K562 (cell line): Measurements from ENCODE around the gene GNAZ.

Source experiments
- CBX2 ChIP-seq: fragments of 200-600 bp; sonication (generic); IDR thresholded peaks from one replicate; pipeline ENCODE4 v1.6.1; 2012; ENCODE audit warnings: mild to moderate bottlenecking, low read length, inconsistent platforms; ENCODE audit not compliant: insufficient read depth, poor library complexity, severe bottlenecking
- CBX5 ChIP-seq: IDR thresholded peaks from 2 replicates; pipeline ENCODE4 v1.6.1; 2014; ENCODE audit warnings: low read depth, borderline replicate concordance
- EZH2 ChIP-seq: IDR thresholded peaks from 2 replicates; pipeline ENCODE4 v1.6.1; 2012; ENCODE audit warnings: low read depth, mild to moderate bottlenecking, inconsistent platforms, low read length, borderline replicate concordance
- POLR2A ChIP-seq: fragments of 450-650 bp; conservative IDR thresholded peaks from 2 replicates; pipeline ENCODE4 v1.6.1; 2016
- TF ChIP-seq, protein P1 (sequence below), 3 experiments: IDR thresholded peaks in 2 of 3; conservative IDR thresholded peaks in 1 of 3; 2 replicates each; pipeline ENCODE4 v1.5.1; 2011 to 2012; ENCODE audit warnings: low read length in 3 of 3, mild to moderate bottlenecking in 3 of 3, control low read depth in 2 of 3, improper control_type of control experiment in 1 of 3, inconsistent platforms in 1 of 3, low read depth in 1 of 3, mixed read lengths in 1 of 3, moderate library complexity in 1 of 3; ENCODE audit not compliant: insufficient read depth in 2 of 3
- TF ChIP-seq, protein P2 (sequence below): sonication (generic); formaldehyde crosslinking; IDR thresholded peaks from 2 replicates; pipeline ENCODE4 v1.8.1; 2022; ENCODE audit warnings: missing genetic modification reagents
- TF ChIP-seq, protein P3 (sequence below): fragments of 250-450 bp; sonication (Bioruptor Pico); IDR thresholded peaks from 2 replicates; pipeline ENCODE4 v1.4.0; 2020; ENCODE audit warnings: mild to moderate bottlenecking, moderate library complexity

DNA sequence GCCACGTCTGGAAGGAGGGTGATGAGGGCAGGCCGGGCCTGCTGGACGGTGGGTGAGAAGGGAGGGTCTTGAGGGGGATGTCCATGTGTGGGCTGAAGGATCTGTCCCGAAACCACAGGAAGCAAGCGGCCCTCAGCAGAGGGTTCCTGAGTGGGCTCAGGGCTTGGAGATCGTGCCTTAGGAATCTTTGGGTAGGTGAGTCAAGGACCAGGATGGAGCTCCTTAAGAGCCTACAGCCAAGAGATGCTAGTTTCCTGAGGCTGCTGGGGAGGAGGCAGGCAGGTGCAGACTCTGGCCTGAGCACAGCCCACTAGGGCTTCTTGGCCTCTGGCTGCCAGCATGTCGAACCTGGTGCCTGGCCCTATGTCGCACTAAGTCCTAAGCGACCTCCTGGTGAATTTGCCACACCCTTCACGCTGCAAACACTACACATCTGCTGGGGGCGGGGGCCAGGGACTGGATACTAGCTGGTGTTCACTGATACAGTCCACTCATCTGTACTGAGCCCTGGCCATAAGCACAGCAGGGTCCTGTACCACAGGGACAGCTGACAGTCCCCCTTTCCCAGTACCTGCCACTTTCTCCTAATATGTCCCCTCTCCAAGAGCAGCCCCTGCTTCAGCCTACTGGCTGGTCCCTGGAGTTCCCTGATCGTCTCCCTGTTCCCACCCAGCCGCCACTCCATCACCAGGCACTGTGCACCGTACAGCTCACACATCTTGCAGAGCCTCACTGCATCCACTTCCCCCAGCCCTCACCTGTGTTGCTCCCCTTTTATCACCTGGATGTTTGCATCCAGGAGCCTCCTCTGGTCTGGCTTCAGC lies 19.5 kb downstream of the GNAZ start:
- TF ChIP-seq CBX5 (no peak), CBX2 (no peak), EZH2 (no peak), POLR2A (no peak)
- TF ChIP-seq, protein P1, sequence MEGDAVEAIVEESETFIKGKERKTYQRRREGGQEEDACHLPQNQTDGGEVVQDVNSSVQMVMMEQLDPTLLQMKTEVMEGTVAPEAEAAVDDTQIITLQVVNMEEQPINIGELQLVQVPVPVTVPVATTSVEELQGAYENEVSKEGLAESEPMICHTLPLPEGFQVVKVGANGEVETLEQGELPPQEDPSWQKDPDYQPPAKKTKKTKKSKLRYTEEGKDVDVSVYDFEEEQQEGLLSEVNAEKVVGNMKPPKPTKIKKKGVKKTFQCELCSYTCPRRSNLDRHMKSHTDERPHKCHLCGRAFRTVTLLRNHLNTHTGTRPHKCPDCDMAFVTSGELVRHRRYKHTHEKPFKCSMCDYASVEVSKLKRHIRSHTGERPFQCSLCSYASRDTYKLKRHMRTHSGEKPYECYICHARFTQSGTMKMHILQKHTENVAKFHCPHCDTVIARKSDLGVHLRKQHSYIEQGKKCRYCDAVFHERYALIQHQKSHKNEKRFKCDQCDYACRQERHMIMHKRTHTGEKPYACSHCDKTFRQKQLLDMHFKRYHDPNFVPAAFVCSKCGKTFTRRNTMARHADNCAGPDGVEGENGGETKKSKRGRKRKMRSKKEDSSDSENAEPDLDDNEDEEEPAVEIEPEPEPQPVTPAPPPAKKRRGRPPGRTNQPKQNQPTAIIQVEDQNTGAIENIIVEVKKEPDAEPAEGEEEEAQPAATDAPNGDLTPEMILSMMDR (IDR thresholded peaks at IDR 0.05 in 2 of 3, conservative IDR thresholded peaks at IDR 0.05 in 1 of 3; ENCODE audit: insufficient read depth in 2 of 3, low read depth in 1 of 3, low read length in 3 of 3) = no peak
- TF ChIP-seq, protein P2, sequence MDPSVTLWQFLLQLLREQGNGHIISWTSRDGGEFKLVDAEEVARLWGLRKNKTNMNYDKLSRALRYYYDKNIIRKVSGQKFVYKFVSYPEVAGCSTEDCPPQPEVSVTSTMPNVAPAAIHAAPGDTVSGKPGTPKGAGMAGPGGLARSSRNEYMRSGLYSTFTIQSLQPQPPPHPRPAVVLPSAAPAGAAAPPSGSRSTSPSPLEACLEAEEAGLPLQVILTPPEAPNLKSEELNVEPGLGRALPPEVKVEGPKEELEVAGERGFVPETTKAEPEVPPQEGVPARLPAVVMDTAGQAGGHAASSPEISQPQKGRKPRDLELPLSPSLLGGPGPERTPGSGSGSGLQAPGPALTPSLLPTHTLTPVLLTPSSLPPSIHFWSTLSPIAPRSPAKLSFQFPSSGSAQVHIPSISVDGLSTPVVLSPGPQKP = no peak
- TF ChIP-seq, protein P3, sequence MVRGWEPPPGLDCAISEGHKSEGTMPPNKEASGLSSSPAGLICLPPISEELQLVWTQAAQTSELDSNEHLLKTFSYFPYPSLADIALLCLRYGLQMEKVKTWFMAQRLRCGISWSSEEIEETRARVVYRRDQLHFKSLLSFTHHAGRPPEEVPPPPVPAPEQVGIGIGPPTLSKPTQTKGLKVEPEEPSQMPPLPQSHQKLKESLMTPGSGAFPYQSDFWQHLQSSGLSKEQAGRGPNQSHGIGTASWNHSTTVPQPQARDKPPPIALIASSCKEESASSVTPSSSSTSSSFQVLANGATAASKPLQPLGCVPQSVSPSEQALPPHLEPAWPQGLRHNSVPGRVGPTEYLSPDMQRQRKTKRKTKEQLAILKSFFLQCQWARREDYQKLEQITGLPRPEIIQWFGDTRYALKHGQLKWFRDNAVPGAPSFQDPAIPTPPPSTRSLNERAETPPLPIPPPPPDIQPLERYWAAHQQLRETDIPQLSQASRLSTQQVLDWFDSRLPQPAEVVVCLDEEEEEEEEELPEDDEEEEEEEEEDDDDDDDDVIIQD = no peak
